B cell (primary cell): ENCODE measurements around the gene CNTN4. TPM values are rescaled to one million over a fixed set of nuclear protein-coding genes. Genes with fewer than 3 reads are reported as not detected.

Experiments used
- ATAC-seq: fragments of 200-7000 bp; cut with Tn5 transposase; one replicate; pipeline ENCODE4 v1.10.0; 2021; ENCODE audit warnings: low read depth, mild to moderate bottlenecking, moderate number of reproducible peaks, moderate library complexity
- CTCF ChIA-PET: fragments of 350-600 bp; sonication (Branson Sonifier 250); formaldehyde crosslinking; loops from one replicate; lab custom pipeline; 2021; ENCODE audit warnings: antibody characterized with exemption, inconsistent platforms; lab: Charles Lee
- POLR2A ChIA-PET: fragments of 350-600 bp; sonication (Branson Sonifier 250); formaldehyde crosslinking; loops from one replicate; lab custom pipeline; 2021; ENCODE audit warnings: antibody characterized with exemption; lab: Charles Lee
- DNase-seq: peaks from one replicate; pipeline ENCODE4 v3.0.0; 2013
- H2AFZ ChIP-seq: 2 replicates; pipeline ENCODE4 v1.6.1; 2012; ENCODE audit warnings: mild to moderate bottlenecking, low read depth, low read length; ENCODE audit not compliant: insufficient read depth, poor library complexity, severe bottlenecking
- H3K27ac ChIP-seq, 2 donors: 1 replicate in 1 of 2; 2 replicates in 1 of 2; pipeline ENCODE4 v1.5.1; 2012 to 2013; ENCODE audit warnings: low read length in 2 of 2, mild to moderate bottlenecking in 2 of 2, moderate library complexity in 1 of 2
- H3K27me3 ChIP-seq, 4 experiments: fragments of 200-600 bp in 1 of 4; sonication (generic) in 1 of 4; replicated peaks in 1 of 4; 1 replicate in 2 of 4; 2 replicates in 2 of 4; pipeline versions ENCODE4 v1.6.1 to v1.7.0; 2013 to 2016; ENCODE audit warnings: low read length in 3 of 4, mild to moderate bottlenecking in 2 of 4, mixed read lengths in 1 of 4, moderate library complexity in 1 of 4; ENCODE audit not compliant: insufficient read depth in 4 of 4, control insufficient read depth in 3 of 4; ENCODE audit errors: control extremely low read depth in 1 of 4
- H3K36me3 ChIP-seq, 2 experiments: replicated peaks in 1 of 2; 1 replicate in 1 of 2; 2 replicates in 1 of 2; pipeline versions ENCODE4 v1.6.1 to v1.7.1; 2013; ENCODE audit warnings: low read length in 1 of 2; ENCODE audit not compliant: insufficient read depth in 2 of 2, control insufficient read depth in 1 of 2; ENCODE audit errors: control extremely low read depth in 1 of 2, extremely low read depth in 1 of 2
- H3K4me1 ChIP-seq, 2 donors: fragments of 200-600 bp in 1 of 2; sonication (generic) in 1 of 2; 1 replicate in 1 of 2; 2 replicates in 1 of 2; pipeline versions ENCODE4 v1.5.1 to v1.6.1; 2013 to 2017; ENCODE audit warnings: low read length in 2 of 2; ENCODE audit not compliant: control insufficient read depth in 2 of 2, insufficient read depth in 2 of 2
- H3K4me2 ChIP-seq: replicated peaks from 2 replicates; pipeline ENCODE3; 2012; ENCODE audit warnings: mild to moderate bottlenecking, low read depth, low read length; ENCODE audit not compliant: poor library complexity, severe bottlenecking
- H3K4me3 ChIP-seq, 5 experiments: fragments of 200-600 bp in 1 of 5; sonication (generic) in 1 of 5; 1 replicate in 3 of 5; 2 replicates in 2 of 5; pipeline versions ENCODE4 v1.5.1 to v1.7.0; 2011 to 2016; ENCODE audit warnings: low read length in 4 of 5, mild to moderate bottlenecking in 4 of 5, low read depth in 2 of 5, control low read depth in 1 of 5, moderate library complexity in 1 of 5; ENCODE audit not compliant: insufficient read depth in 1 of 5; ENCODE audit errors: control extremely low read depth in 1 of 5, extremely low read depth in 1 of 5
- H3K79me2 ChIP-seq: fragments of 200-600 bp; sonication (generic); one replicate; pipeline ENCODE4 v1.6.0; 2016; ENCODE audit warnings: low read length; ENCODE audit not compliant: control insufficient read depth, insufficient read depth
- H3K9ac ChIP-seq: fragments of 200-600 bp; sonication (generic); 2 replicates; pipeline ENCODE4 v1.6.1; 2017; ENCODE audit warnings: mild to moderate bottlenecking, low read length, moderate library complexity
- H3K9me3 ChIP-seq, 3 donors: one replicate each; pipeline versions ENCODE4 v1.6.1 to v1.7.1; 2013; ENCODE audit warnings: low read length in 2 of 3; ENCODE audit not compliant: control insufficient read depth in 2 of 3, insufficient read depth in 1 of 3; ENCODE audit errors: control extremely low read depth in 1 of 3
- H4K20me1 ChIP-seq: 2 replicates; pipeline ENCODE4 v1.6.0; 2012; ENCODE audit warnings: mild to moderate bottlenecking, low read length; ENCODE audit not compliant: insufficient read depth, control insufficient read depth, poor library complexity, severe bottlenecking
- H3K27ac Mint-ChIP-seq: one replicate; pipeline ENCODE4 v1.8.0; 2021; ENCODE audit warnings: mixed read lengths
- H3K27me3 Mint-ChIP-seq: one replicate; pipeline ENCODE4 v1.8.0; 2021; ENCODE audit warnings: mixed read lengths
- H3K4me1 Mint-ChIP-seq: one replicate; pipeline ENCODE4 v1.8.0; 2021; ENCODE audit warnings: mixed read lengths
- H3K4me3 Mint-ChIP-seq: one replicate; pipeline ENCODE4 v1.8.0; 2021; ENCODE audit warnings: mixed read lengths
- H3K9me3 Mint-ChIP-seq: one replicate; pipeline ENCODE4 v1.8.0; 2022; ENCODE audit warnings: mixed read lengths; ENCODE audit not compliant: insufficient read depth
- CTCF ChIP-seq: fragments of 200-600 bp; IDR thresholded peaks from one replicate; pipeline ENCODE4 v1.8.0; 2022; ENCODE audit warnings: antibody characterized with exemption, mild to moderate bottlenecking
- EZH2 ChIP-seq: IDR thresholded peaks from 2 replicates; pipeline ENCODE4 v1.6.1; 2012; ENCODE audit warnings: borderline replicate concordance, low read depth, mild to moderate bottlenecking, moderate library complexity, low read length; ENCODE audit not compliant: insufficient read depth, poor library complexity, severe bottlenecking
- WGBS: methylation state at CpG from one replicate; pipeline ENCODE4 v1.1.5; 2013; ENCODE audit warnings: missing lambda C conversion rate; ENCODE audit not compliant: insufficient coverage; 5-methylcytosine and 5-hydroxymethylcytosine counted together
- intact Hi-C: fragments of 100-400 bp; cut with micrococcal nuclease; formaldehyde crosslinking; loops from one replicate; pipeline ENCODE4 v1.10.0; 2022
- polyA plus RNA-seq: library from polyadenylated mRNA; depleted of rRNA; stranded (reverse); fragments of >200 nt; gene quantifications from 2 replicates; pipeline ENCODE4 v1.2.3, GENCODE V29; 2012
- total RNA-seq, 2 donors: library from RNA; stranded (reverse); fragments of 120-200 nt in 1 of 2; gene quantifications; 1 replicate in 1 of 2; 2 replicates in 1 of 2; pipeline versions ENCODE4 v1.2.3 to v1.2.4, GENCODE V29; 2013 to 2022

The CNTN4 gene
- total and polyA plus RNA-seq, 2 donors (not counting 1 experiment from before 2014, with no cell fraction given), result 0.05 TPM; not detected in 1

- no peak overlapping the region for H3K27ac ChIP-seq
- H3K27me3 ChIP-seq, result no peaks in the 10 kb centered on the region
- no peaks in the 10 kb centered on the region for H4K20me1 ChIP-seq
- no peaks in the 10 kb centered on the region for H3K9me3 ChIP-seq
- no peak for TF ChIP-seq EZH2
- TF ChIP-seq CTCF, result no peak
- no peaks in the 10 kb centered on the region for H3K4me1 ChIP-seq
- H2AFZ ChIP-seq, result no peak overlapping the region
- POLR2A ChIA-PET, result no interaction called here
- no peaks in the 10 kb centered on the region for H3K4me1 Mint-ChIP-seq
- 63% methylated on average over 3 of the region's 7 CpGs for WGBS
- DNase-seq (no peak), ATAC-seq (no peak)
- intact Hi-C loops, result no loop called here
- no peak overlapping the region for H3K4me3 ChIP-seq
- no peaks in the 10 kb centered on the region for H3K79me2 ChIP-seq
- H3K27ac Mint-ChIP-seq, result no peak overlapping the region
- no peaks in the 10 kb centered on the region for H3K36me3 ChIP-seq
- H3K4me3 Mint-ChIP-seq, result no peak overlapping the region
- no peaks in the 10 kb centered on the region for H3K27me3 Mint-ChIP-seq
- H3K9ac ChIP-seq, result no peak overlapping the region
- CTCF ChIA-PET, result no interaction called here
- no peak overlapping the region for H3K4me2 ChIP-seq
- no peaks in the 10 kb centered on the region for H3K9me3 Mint-ChIP-seq
Observed at GRCh38 chr3:2317521-2317920, 218.9 kb downstream of the CNTN4 start.

GRCh38 chr3:2334921-2335320 lies 236.3 kb downstream of the CNTN4 start:
- H3K4me1 ChIP-seq, result no peaks in the 10 kb centered on the region
- Mint-ChIP-seq H3K9me3 (no peaks in the 10 kb centered on the region), H3K4me3 (no peak overlapping the region), H3K27me3 (no peaks in the 10 kb centered on the region), H3K4me1 (no peaks in the 10 kb centered on the region), H3K27ac (no peak overlapping the region)
- intact Hi-C loops, result no loop called here
- no peaks in the 10 kb centered on the region for H3K79me2 ChIP-seq
- H3K36me3 ChIP-seq, result no peaks in the 10 kb centered on the region
- 60% methylated on average over 1 of the region's 3 CpGs for WGBS
- ATAC-seq, result no peak
- POLR2A ChIA-PET, result no interaction called here
- H3K4me3 ChIP-seq, result no peak overlapping the region
- no peak overlapping the region for H3K9ac ChIP-seq
- no peaks in the 10 kb centered on the region for H3K9me3 ChIP-seq
- no peaks in the 10 kb centered on the region for H3K27me3 ChIP-seq
- CTCF ChIA-PET, result no interaction called here
- no peak overlapping the region for H3K27ac ChIP-seq
- no peak overlapping the region for H3K4me2 ChIP-seq
- TF ChIP-seq EZH2 (no peak), CTCF (no peak)
- no peak for DNase-seq
- no peak overlapping the region for H2AFZ ChIP-seq
- H4K20me1 ChIP-seq, result no peaks in the 10 kb centered on the region
